Measurements from ENCODE around the gene PCNT. TPM values are rescaled to one million over a fixed set of nuclear protein-coding genes. Genes with fewer than 3 reads are reported as not detected.
"Not testable (repeated sequence)": the region's sequence is repeated elsewhere in the genome, so short reads cannot be mapped to it uniquely, and the experiment has no call there.

PCNT gene
- total and polyA plus RNA-seq, 7 donors: 99.4 to 642 (median 248) TPM

DNA sequence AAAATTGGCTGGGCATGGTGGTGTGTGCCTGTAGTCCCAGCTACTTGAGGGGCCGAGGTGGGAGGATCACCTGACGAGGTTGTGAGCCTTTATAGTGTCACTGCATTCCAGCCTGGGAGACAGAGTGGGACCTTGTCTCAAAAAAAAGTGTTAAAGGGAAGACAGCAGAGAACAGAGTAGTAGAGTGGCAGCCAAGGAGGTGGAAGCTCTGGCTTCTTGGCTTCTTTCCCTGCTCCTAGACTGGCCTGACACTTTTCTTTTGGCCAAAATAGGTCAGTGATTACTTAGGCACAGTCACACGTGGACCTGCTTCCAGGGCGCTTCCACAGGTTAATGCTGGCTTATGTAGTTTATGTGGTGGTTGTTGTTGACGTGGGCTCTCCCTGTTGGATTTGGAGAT, 138.0 kb downstream of the PCNT start:
- H3K36me3 ChIP-seq (ENCODE audit: insufficient read depth in 1 of 2, low read depth in 1 of 2): peaks cover 2 to 22% of the 10 kb centered on the region in 2 donors

GRCh38 chr21:46465153-46465552, 141.2 kb downstream of the PCNT start:
- WGBS, 3 donors: 85 to 92% (median 87%) methylated on average over 6 of the region's 6 CpGs
- not testable (repeated sequence) for ATAC-seq; H3K4me3 ChIP-seq; DNase-seq; H3K9me3 ChIP-seq; H3K27me3 ChIP-seq (ENCODE audit: insufficient read depth in 3 of 3, low read length in 2 of 3); H3K27ac ChIP-seq
- Histone ChIP-seq H3K4me1 (peaks cover 12% of the 10 kb centered on the region), H3K36me3 (ENCODE audit: insufficient read depth in 1 of 2, low read depth in 1 of 2) (peaks cover 2 to 40% of the 10 kb centered on the region in 2 donors)
- intact Hi-C loops (cut with DNase I): loop anchor here in 1 of 2 donors (5.0 kb wide), 1 partner anchor 218 kb away; no protein-coding TSS in a partner anchor

More for the DNA sequence above, 138.0 kb downstream of the PCNT start:
- Histone ChIP-seq H3K4me1 (peaks cover 23% of the 10 kb centered on the region), H3K9me3 (no peaks in the 10 kb centered on the region), H3K4me3 (no peak overlapping the region), H3K27ac (peak overlapping the region; percentile 66), H3K27me3 (ENCODE audit: insufficient read depth in 3 of 3, low read length in 2 of 3) (no peaks in the 10 kb centered on the region)
- ATAC-seq (no peak), DNase-seq (no peak)
- WGBS, 3 donors: 35 to 57% (median 45%) methylated on average over 5 of the region's 5 CpGs
- intact Hi-C loops (cut with DNase I): no loop called here
- TF ChIP-seq, protein P1, sequence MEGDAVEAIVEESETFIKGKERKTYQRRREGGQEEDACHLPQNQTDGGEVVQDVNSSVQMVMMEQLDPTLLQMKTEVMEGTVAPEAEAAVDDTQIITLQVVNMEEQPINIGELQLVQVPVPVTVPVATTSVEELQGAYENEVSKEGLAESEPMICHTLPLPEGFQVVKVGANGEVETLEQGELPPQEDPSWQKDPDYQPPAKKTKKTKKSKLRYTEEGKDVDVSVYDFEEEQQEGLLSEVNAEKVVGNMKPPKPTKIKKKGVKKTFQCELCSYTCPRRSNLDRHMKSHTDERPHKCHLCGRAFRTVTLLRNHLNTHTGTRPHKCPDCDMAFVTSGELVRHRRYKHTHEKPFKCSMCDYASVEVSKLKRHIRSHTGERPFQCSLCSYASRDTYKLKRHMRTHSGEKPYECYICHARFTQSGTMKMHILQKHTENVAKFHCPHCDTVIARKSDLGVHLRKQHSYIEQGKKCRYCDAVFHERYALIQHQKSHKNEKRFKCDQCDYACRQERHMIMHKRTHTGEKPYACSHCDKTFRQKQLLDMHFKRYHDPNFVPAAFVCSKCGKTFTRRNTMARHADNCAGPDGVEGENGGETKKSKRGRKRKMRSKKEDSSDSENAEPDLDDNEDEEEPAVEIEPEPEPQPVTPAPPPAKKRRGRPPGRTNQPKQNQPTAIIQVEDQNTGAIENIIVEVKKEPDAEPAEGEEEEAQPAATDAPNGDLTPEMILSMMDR (IDR thresholded peaks at IDR 0.05): no peak

DNA sequence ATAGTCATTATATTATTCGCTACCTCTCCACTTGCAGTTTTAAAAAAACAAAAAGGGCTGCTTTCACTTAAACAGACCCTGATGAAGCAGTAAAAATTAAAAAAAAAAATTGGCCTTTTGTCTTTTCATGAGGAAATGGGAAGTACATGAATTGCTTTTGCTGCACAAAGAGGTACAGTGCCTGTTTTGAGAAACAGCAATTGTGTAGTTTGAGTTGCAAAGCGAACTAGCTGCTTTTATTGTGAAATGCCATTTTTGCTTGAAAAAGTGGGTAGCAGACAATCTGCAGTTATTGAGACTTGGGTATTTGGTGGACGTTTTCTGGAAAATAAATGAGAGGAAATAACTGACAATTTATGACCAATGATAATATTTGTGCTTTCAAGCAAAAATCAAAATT, 141.7 kb downstream of the PCNT start:
- no peaks in the 10 kb centered on the region for H3K9me3 ChIP-seq
- no peak overlapping the region for H3K4me3 ChIP-seq
- ATAC-seq (no peak), DNase-seq (no peak)
- H3K27me3 ChIP-seq (ENCODE audit: insufficient read depth in 3 of 3, low read length in 2 of 3): no peaks in the 10 kb centered on the region
- TF ChIP-seq, protein P1 (IDR thresholded peaks at IDR 0.05): no peak
- H3K4me1 ChIP-seq: peaks cover 10% of the 10 kb centered on the region
- 79 to 88% (median 79%) methylated on average over 3 of the region's 3 CpGs for WGBS, 3 donors
- H3K36me3 ChIP-seq (ENCODE audit: insufficient read depth in 1 of 2, low read depth in 1 of 2): peaks cover 2 to 40% of the 10 kb centered on the region in 2 donors
- no peak overlapping the region for H3K27ac ChIP-seq
- intact Hi-C loops (cut with DNase I): loop anchor here in 1 of 2 donors (5.0 kb wide), 1 partner anchor 218 kb away; no protein-coding TSS in a partner anchor

GRCh38 chr21:46468108-46468774, 144.3 kb downstream of the PCNT start:
- TF ChIP-seq, protein P1 (IDR thresholded peaks at IDR 0.05): no peak

DNA sequence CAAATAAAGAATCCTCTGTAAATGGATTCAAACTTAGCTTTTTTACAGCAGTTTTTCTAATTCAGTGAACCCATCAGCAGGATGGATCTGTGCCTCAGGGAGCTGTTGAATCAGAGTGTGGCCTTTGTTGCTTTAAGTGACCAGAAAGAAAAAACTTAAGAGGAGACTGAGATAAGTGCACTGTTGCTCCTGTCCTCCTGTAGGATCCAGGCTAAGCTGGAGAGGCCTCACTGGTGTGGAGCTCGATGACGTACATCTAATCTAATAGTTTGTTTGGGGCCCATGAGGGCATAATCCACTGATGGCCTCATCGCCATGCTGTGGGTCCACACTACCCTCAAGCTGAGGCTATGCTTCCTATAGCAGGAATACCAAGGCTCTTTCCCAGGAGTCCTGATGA, 145.3 kb downstream of the PCNT start:
- TF ChIP-seq, protein P1 (IDR thresholded peaks at IDR 0.05): no peak
- Histone ChIP-seq H3K36me3 (ENCODE audit: insufficient read depth in 1 of 2, low read depth in 1 of 2) (peaks cover 2 to 30% of the 10 kb centered on the region in 2 donors), H3K27ac (no peak overlapping the region), H3K9me3 (no peaks in the 10 kb centered on the region), H3K4me3 (no peak overlapping the region), H3K4me1 (no peaks in the 10 kb centered on the region), H3K27me3 (ENCODE audit: insufficient read depth in 3 of 3, low read length in 2 of 3) (no peaks in the 10 kb centered on the region)
- intact Hi-C loops (cut with DNase I): loop anchor here in 1 of 2 donors (5.0 kb wide), 1 partner anchor 222 kb away; no protein-coding TSS in a partner anchor
- DNase-seq: no peak
- ATAC-seq: no peak
- WGBS, 3 donors: 93 to 95% (median 94%) methylated on average over 3 of the region's 3 CpGs

More at GRCh38 chr21:46468108-46468774, 144.3 kb downstream of the PCNT start:
- Histone ChIP-seq H3K27me3 (ENCODE audit: insufficient read depth in 3 of 3, low read length in 2 of 3) (no peaks in the 10 kb centered on the region), H3K9me3 (no peaks in the 10 kb centered on the region), H3K27ac (no peak overlapping the region), H3K36me3 (ENCODE audit: insufficient read depth in 1 of 2, low read depth in 1 of 2) (peaks cover 2 to 32% of the 10 kb centered on the region in 2 donors), H3K4me1 (no peaks in the 10 kb centered on the region), H3K4me3 (no peak overlapping the region)
- 77 to 91% (median 78%) methylated on average over 6 of the region's 6 CpGs for WGBS, 3 donors
- no peak for DNase-seq
- no peak for ATAC-seq
- intact Hi-C loops (cut with DNase I): loop anchor here in 1 of 2 donors (5.0 kb wide), 1 partner anchor 221 kb away; no protein-coding TSS in a partner anchor

Measured in psoas muscle (tissue), 8 donors.